ENCODE results near the gene PAM.

DNA sequence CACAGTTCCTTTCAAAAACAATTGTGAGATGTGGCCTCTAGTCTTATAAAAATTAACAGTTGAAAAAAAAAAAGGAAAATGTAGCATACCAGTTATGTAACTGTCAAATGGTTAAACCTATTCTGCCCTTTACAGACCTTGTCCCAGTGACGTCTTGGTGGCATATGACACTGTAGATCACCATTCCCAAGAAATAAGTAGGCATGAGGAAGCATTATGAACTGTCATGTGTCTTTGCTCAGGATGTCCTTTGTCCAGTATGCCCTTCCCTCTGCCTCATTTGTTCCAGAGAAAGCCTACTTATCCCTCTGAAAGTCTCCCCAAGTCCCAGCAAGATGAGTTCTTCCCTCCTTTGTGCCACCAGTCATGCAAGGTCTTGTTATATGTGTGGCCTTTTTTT, 63.2 kb downstream of the PAM start:
- no peak for TF ChIP-seq ZNF652 (CRISPR knock-in tag; IDR thresholded peaks at IDR 0.05; ENCODE audit: borderline replicate concordance, low read depth)
- TF ChIP-seq, protein P1, sequence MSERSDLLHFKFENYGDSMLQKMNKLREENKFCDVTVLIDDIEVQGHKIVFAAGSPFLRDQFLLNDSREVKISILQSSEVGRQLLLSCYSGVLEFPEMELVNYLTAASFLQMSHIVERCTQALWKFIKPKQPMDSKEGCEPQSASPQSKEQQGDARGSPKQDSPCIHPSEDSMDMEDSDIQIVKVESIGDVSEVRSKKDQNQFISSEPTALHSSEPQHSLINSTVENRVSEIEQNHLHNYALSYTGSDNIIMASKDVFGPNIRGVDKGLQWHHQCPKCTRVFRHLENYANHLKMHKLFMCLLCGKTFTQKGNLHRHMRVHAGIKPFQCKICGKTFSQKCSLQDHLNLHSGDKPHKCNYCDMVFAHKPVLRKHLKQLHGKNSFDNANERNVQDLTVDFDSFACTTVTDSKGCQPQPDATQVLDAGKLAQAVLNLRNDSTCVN (CRISPR knock-in tag; IDR thresholded peaks at IDR 0.05; ENCODE audit: borderline replicate concordance): no peak
